SU-DHL-6 (cell line): ENCODE results near the gene TNFRSF18.

Experiments
- CTCF ChIP-seq: fragments of 200-600 bp; sonication (generic); IDR thresholded peaks from one replicate; pipeline ENCODE4 v1.5.1; 2017; ENCODE audit warnings: antibody characterized with exemption, mild to moderate bottlenecking, low read length, moderate library complexity; ENCODE audit not compliant: insufficient read depth, poor library complexity, severe bottlenecking
- EZH2phosphoT487 ChIP-seq: fragments of 200-600 bp; sonication (generic), shearing (Covaris generic); conservative IDR thresholded peaks from 2 replicates; pipeline ENCODE4 v1.6.1; 2018; ENCODE audit warnings: mild to moderate bottlenecking, antibody characterized with exemption, low read length, moderate library complexity, mixed read lengths

- no peak for TF ChIP-seq CTCF
- no peak for TF ChIP-seq EZH2phosphoT487
Observed at GRCh38 chr1:1241588-1242219, 35.3 kb upstream of the TNFRSF18 start.
